HG02642 (cell line): ENCODE results near the gene HAAO.

Source experiments
- ATAC-seq: cut with Tn5 transposase; IDR thresholded peaks from one replicate; pipeline ENCODE4 v1.9.1; 2021; ENCODE audit warnings: mild to moderate bottlenecking; ENCODE audit not compliant: unreplicated experiment, poor library complexity

HAAO gene

DNA sequence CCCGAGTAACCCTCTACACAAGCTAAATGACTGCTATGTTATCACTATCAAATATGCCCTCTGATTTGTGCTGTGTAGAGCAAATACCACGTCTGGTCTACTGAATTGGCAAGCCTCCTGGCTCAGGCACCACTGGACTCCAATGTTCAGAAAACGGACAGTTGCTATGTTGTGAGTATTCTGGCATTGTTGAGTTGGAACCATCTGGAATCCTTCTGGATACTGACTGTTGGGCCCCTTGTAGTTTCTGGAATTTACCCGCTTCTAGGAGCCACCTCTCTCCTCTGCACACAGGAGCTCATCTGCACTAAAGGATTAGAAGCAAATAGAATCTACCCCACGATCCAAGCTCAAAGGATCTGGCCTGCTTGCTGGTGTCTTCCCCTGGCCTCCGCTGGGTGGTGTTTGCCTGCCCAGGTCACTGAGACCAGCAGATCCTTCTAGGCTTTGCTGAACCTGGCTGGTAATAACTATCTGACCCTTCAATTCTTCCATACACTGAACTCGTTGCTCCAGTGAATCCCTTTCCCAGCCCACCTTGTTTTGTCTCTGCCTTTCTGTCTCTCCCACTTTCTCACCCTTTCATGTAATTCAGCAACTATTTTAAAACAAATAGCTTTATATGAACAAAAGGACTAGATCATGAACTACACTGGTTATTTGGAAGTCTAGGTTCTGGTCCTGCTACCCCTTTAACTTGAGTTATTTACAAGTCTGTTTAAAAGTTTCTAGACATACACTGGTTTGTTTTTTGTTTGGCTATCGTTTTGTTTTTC, 2.1 kb upstream of the HAAO start:
- ATAC-seq, result no peak

DNA sequence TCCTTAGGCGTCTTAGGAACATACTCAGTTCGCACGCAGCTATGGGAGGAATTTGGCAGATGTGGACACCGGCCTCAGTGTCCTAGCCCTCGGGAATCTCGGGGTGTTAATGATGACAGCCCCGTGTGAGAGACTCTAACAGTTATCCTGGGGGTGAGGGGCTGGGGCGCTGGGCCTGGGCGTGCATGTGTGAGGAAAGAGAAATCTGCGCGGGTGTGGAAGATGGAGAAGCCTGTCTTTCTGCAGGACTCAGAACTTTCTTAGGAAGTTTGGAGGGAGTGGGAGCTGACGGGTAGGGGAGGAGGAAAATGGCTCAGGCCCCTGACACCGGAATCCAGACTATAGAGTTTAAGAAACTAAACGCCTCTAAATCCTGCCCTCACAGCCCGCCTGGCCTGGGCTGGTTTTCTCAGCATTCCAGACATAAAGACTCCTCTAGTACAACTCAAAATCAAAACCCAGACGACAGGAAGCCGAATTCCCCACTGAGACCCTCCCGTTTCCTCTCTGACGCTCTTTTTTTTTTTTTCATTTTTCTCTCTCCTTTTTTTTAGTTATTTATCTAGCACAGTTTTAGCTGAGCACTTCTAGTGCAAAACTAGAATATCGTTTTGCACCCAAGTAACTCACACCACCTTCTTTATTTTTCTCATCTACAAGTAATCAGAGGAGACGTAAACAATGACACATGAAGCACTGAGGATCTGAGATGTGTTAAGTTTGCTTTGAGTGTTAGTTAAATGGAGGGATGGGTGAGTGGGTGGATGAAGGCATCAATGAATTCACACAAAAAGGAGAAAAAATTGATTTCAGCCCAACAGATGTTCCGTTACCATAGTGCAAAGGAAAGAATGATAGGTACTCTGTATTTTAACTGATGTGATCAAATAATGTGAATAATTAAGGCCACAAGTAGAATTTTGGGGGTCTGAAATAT, 1.2 kb upstream of the HAAO start:
- no peak for ATAC-seq

DNA sequence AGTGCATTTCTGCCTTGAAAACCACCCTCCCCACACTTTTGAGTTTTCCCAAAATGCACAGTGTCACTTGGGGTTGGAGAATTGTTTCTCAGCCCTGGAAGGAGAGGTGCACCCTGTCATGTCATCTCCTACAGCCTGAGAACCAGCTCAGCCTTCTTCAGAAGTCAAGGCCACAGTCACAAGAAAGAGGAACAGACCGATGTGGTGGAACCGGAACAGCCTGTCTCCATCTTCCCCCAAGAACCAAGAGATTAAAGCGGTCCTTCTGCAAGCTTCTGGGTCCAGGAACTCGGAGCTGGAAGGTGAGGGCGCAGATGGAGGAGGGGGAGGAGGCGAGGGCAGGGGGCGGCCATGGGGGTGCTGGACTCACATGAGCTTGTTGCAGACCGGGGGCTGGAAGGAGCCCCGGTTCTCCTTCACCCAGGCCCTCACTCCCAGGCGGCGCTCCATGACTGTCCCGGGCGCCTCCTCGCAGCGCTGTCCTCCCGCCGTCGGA, 248 bp downstream of the HAAO start:
- ATAC-seq, result peak; percentile 43

DNA sequence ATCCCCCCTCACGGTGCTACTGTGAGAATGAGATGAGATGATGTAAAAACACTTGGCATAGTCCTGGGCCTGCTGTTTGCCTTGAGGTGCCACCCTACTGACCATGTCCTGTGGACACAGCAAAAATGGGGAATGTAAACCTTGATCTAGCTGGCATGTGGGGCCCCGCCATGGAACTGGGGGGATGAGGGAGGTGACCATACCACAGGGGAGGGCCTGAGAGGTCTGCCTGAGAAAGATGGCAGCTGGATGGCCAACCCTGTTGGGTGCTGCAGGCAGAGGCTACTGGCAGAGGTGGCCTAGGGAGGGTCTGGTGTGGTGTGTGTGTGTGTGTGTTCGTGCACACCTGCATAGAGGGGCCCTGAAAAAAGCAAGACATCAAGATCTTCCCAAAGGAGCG, 777 bp downstream of the HAAO start:
- ATAC-seq, result no peak

DNA sequence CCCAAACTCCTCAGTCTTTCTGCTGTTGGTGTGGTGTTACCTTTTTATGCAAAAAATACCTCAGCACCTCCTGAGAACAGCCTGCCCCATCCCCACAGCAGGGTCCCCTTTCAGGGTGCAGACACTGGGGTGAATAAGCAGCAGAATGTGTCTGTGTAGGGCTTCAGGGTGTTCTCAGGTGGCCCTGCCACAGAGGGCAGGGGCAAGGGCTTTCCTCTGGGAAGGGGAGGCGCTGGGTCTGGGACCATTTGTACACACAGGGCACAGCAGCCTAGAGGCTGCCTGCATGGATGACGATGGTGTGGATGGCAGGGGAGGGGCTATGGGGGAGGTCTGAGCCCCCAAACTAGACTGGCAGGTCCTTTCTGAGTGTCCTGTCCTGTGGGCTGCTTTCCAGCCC, 2.6 kb downstream of the HAAO start:
- no peak for ATAC-seq

DNA sequence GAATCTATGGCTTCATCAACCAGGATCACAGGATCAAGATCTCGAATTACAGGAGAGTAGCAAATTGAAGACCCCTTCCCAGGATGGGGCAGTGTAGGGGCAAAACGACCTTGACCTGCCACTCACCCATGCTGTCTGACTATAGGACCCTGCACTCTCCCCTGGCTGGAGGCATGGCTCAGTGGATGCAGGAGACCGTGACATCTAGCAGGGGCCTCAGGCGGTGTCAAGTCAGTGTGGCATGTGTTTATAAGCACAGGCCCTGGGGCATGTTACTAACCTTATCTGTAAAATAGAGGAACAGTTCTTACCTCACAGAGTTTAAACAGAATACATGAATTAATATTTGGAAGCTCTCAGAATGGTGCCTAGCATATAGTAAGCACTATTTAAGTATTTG, 3.5 kb downstream of the HAAO start:
- no peak for ATAC-seq

DNA sequence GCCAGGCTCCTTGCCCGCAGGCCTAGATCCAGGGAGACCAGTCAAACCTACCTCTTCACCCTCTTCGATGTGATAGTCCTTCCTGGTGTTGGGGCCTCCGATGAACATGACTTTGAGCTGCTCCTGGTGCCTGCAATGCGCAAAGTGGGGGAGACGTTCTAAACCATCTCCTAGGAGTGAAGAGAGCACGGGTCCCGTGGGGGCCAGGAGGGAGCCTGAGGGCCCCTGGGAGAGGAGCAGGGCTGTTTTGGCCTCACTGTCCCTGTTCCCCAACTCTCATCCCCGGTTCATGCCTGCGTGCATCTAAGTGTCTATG, 3.9 kb downstream of the HAAO start:
- no peak for ATAC-seq

DNA sequence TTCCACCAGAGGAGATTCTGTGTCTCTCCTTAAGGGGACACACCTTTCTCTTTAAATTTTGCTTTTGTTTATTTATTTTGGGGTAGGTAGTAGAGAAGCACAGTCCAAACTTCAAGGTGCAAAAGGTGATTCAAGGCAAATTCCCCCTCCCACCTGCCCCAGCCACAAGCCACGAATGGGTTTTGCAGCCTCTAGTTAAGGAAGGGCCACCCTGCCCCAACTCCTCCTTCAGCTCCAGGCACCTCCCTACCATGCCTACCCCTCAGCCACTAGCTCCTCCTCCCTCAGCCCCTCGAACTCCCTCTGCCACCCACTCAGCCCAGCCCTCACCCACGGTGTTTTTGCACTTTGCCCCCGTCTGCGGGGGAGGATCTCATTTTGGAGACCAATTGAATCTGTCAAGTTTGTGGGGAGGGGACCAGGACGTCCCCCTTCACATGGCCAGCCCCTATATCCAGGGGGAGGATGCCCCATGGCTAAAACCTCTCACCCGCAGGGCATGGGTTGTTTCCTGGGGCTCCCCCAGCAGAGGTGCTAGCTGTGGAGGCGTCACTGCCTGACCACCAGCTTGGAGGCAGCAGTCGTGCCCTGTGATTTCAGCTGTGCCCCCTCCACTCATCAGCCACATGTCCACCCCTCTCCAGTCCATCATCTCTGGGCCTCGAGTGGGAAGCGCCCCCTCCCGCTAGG, 4.5 kb downstream of the HAAO start:
- ATAC-seq, result no peak

DNA sequence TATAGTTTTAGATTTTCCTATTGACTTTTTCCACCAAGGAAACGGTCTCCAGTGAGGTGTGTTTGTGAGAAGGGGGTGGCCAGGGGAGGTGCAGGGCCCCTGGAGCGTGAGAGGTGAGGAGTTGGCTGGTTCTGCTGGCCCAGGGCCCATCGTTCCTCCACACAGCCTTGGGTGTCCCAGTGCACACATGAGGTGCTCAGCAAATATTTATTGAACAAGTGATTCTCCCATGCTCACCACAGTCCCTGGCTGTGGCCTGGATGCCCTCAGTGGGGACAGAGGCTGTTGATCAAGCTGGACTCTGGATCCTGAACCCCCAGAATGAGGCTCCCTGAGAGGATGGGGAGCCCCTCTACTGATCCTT, 5.0 kb downstream of the HAAO start:
- ATAC-seq, result no peak

DNA sequence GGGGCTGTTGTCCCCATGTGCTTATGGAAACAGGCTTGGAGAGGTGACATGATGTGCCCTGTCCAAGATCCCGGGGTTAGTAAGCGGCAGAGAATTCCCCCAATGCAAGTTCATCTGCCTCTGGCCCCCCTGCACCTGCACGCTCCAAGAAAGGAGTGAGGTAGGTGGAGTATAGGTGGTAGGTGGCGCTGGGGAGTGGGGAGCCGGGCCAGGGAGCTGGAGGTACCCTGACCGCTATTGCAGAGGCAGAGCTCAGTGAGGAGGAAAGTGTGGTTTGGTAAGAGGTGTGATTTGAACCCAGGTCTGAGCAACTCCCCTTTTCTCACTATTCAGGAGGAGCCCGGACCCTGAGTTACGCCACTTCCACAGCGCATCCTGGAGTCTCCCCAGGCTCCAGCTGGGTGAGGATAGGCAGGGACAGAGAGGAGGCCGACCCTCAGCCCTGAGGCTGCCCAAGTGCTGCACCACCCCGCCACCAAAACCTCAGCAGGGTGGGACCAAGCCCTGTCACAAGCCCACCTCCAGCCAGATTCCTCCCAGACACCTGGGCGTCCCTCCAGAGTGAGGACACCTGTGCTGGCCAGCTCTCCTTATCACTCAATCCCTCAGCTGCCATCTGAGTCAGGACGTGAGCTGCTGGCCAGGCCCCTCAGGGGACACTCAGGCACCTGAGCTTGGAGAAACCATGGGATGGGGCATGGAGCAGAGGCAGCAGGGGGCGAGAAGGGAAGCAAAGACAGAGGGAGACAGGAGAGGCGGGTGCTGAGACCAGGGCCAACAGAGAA, 5.6 kb downstream of the HAAO start:
- ATAC-seq, result no peak

DNA sequence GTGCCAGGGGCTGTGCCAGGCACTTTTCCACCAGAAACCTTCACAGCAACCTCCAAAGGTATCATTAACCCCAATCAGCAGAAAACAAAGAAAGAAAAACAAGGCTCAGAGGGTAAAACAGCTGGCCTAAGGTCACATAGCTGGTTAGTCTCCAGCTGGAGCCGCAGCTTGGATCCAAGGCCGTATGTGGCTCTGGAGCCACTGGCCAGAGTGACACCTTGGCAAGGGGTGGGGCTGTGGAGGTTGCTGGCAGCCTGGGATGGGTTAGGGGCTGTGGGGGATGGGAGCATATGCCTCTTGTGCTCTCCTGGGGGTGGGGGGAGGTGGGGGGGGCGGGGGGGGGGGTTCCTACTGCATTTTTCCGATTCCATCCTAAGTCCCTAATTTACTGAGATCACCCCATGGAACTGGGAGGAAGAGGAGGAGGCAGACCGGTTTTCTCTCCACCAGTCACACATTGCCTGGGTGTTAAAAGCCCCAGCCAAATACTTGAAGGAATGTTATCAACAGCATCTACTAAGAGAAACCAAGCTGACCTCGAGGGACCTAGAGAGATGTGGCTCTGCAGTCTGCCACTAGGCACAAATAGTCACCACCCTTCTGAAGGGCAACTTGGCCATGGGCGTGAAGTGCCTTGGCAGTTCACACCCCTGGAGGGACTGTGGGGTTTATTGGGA, 8.0 kb downstream of the HAAO start:
- ATAC-seq, result no peak

DNA sequence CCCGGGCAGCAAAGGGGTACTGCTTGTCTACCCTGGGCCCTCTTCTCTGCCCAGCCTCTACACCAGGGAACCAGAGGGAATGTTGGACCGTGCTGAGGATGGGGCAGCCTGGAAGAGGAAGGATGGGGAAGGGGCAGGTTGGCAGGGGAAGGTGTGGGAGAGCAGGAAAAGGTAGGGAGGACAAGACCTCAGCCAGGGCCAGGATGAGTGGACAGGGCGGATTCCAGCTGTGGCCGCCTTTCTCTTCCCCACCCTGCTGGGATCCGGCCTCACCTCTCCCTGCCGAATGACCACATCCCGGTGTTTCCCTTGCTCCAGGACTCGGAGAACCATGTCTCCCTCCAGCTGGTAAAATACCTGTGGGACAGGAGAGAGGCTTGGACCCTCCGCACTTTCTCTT, 8.9 kb downstream of the HAAO start:
- ATAC-seq, result no peak

DNA sequence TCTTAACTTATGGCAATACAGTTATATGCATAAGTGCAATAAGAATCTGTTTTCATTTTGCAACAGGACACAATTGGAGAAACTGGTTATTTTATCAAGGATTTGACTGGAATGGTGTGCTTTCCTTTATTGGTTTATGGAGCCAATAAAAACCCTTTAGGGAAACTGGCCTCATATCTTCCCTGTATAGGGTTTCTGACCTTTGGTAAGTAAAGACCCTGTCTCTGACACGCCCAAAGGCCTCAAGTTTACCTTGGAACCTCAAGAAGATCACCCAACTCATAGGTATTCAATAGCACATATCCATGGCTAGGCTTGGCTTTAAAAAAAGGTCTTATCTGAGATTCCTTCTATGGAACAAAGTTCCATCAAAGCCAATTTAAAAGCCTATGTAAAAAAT, 11.2 kb downstream of the HAAO start:
- ATAC-seq, result no peak

DNA sequence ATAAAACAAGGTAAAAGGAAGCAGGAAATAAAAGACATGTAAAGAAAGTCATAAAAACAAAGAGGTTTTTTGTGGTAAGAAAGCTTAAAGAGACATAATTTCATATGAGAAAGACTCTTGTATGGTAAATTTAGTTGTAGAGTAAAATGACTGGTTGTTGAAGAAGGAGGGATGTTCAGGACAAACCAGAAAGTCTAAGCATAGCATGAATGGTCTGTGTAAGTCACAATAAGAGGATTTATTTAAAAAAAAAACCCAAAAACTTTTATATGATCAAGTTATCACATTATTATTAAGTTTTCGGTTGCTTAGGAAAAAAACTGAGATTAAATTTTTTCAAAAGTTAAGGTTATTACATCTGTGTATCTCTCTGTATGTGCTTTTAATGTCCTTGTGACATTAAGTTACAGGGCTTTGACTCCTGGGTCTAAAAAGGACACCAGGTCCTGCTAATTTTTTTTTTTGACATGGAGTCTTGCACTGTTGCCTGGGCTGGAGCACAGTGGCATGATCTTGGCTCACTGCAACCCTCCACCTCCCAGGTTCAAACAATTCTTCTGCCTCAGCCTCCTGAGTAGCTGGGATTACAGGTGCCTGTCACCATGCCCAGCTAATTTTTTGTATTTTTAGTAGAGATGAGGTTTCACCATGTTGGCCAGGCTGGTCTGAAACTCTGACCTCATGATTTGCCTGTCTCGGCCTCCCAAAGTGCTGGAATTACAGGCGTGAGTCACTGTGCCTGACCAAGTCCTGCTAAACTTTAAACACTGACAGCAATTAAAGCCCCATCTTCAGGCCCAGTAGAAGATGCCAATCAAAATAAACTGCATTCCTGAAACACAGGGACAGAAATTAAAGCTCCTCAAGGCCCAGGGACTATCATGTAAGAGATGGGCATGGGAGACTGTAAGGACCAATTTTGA, 14.2 kb downstream of the HAAO start:
- ATAC-seq, result no peak

DNA sequence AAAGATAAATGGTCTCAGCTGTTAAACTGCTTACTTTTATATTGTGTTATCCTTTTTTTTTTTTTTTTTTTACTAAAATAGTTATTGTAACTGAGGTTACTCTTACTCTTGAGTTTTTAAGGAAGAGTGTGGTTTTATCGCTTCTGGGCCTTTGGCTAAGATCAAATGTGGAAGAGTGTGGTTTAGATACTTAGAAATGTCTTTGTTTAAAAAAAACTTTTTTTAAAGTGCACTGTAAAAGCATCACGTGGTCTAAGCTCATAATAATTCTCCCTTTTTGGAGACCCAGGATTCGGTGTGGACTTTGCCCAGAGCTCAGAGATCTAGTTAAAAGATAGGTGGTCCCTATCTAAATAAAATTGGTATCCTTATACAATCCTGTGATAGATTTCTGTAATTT, 16.6 kb downstream of the HAAO start:
- no peak for ATAC-seq

DNA sequence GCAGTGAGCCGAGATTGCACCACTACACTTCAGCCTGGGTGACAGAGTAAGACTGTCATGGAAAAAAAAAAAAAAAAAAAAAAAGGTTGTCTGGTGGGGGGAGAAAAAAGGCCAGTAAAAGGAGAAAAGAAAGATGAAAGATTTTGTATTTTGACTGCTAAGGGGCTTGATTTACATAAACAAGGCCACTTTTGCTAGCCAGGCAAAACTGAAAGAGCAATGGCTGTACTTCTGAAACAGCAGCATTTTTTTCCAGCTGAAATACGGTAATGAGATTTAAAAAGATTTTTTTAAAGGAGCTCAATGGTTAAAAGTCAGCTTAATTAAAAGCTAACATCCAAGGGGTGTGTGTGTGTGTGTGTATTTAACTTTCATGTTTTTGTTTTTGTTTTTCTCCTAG, 17.2 kb downstream of the HAAO start:
- ATAC-seq, result no peak

DNA sequence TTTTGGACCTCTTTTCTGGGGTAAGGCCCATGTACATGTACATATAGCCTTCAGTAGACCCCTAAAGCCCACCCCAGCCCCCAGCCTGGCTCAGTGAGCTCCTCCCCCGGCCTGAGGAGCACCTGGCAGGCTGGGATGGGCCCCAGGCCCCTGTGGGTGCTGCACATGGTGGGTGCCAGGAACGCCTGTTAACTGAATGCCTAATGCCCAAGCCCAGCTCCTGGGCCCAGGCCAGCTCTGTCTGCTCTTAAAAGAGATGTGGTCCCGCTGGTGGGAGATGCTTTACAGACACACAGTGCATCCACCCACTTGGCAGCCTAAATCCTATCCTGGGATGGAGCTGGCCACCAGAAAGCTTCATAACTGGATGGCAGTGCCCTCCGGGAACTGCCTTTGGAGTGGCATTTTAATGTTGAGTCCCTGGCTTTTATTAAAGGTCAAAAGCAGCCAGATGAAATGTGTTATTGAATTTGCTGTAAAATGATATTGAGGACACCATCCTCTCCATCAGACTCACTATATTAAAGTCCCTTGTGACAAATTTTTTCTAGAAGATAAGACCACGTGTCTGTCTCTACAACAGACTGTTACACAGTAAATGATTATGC, 20.7 kb downstream of the HAAO start:
- no peak for ATAC-seq
